Lower leg skin (tissue), 4 donors: ENCODE results near the gene ALDH1A3. TPM values are rescaled to one million over a fixed set of nuclear protein-coding genes. Genes with fewer than 3 reads are reported as not detected.

Source experiments
- DNase-seq, 2 donors: peaks; one replicate each; pipeline ENCODE4 v3.0.0-alpha.2; 2019; ENCODE audit warnings: low spot score in 2 of 2
- H3K4me3 ChIP-seq: fragments of 200-600 bp; sonication (generic); 2 replicates; pipeline ENCODE4 v1.5.1; 2017; ENCODE audit warnings: mild to moderate bottlenecking, low read depth; ENCODE audit not compliant: poor library complexity, severe bottlenecking
- CTCF ChIP-seq, 3 donors: fragments of 450-650 bp; IDR thresholded peaks; one replicate each; pipeline ENCODE4 v1.5.1; 2016; ENCODE audit warnings: antibody characterized with exemption in 3 of 3, mild to moderate bottlenecking in 3 of 3, moderate library complexity in 2 of 3
- POLR2A ChIP-seq, 2 donors: fragments of 450-650 bp; IDR thresholded peaks; one replicate each; pipeline ENCODE4 v1.6.1; 2016 to 2017; ENCODE audit warnings: antibody characterized with exemption in 2 of 2, mild to moderate bottlenecking in 1 of 2, moderate library complexity in 1 of 2
- WGBS, 2 donors: methylation state at CpG; one replicate each; pipeline ENCODE4 v1.1.5; 2018; 5-methylcytosine and 5-hydroxymethylcytosine counted together
- intact Hi-C: fragments of 100-400 bp; cut with DNase I; formaldehyde crosslinking; loops from one replicate; pipeline ENCODE4 v1.15.0; 2023; ENCODE audit warnings: low total_unique reads
- total RNA-seq, 4 donors: library from RNA; depleted of rRNA; stranded (reverse); fragments of >200 nt; gene quantifications; one replicate each; pipeline ENCODE4 v1.1.0, GENCODE V29; 2016

ALDH1A3 gene
- total RNA-seq, 4 donors from 2014 or later = 3.3 to 24.5 (median 8.7) TPM

- intact Hi-C loops = no loop called here
- DNase-seq = no peak
- TF ChIP-seq POLR2A (IDR thresholded peaks at IDR 0.05) (no peak), CTCF (IDR thresholded peaks at IDR 0.05) (no peak)
- WGBS, 2 donors = 67 to 75% methylated on average over 5 of the region's 5 CpGs
- no peak overlapping the region for H3K4me3 ChIP-seq
Observed at GRCh38 chr15:100835636-100836035, 44.0 kb upstream of the ALDH1A3 start.

- WGBS, 2 donors = 80 to 85% methylated on average over 5 of the region's 5 CpGs
- DNase-seq = no peak
- intact Hi-C loops = no loop called here
- TF ChIP-seq CTCF (IDR thresholded peaks at IDR 0.05) (no peak), POLR2A (IDR thresholded peaks at IDR 0.05) (no peak)
- H3K4me3 ChIP-seq = no peak overlapping the region
Observed at GRCh38 chr15:100836501-100836900, 43.1 kb upstream of the ALDH1A3 start.

- DNase-seq = no peak
- intact Hi-C loops = no loop called here
- WGBS, 2 donors = 87 to 88% methylated on average over 3 of the region's 3 CpGs
- H3K4me3 ChIP-seq = no peak overlapping the region
- TF ChIP-seq POLR2A (IDR thresholded peaks at IDR 0.05) (no peak), CTCF (IDR thresholded peaks at IDR 0.05) (no peak)
Observed at GRCh38 chr15:100841426-100841825, 38.2 kb upstream of the ALDH1A3 start.

- 75 to 77% methylated on average over 14 of the region's 14 CpGs for WGBS, 2 donors
- intact Hi-C loops = no loop called here
Observed at GRCh38 chr15:100842756-100843730, 36.6 kb upstream of the ALDH1A3 start.

GRCh38 chr15:100844167-100844566 is 35.5 kb upstream of the ALDH1A3 start:
- DNase-seq = no peak
- no peak for TF ChIP-seq POLR2A (IDR thresholded peaks at IDR 0.05)
- no peak for TF ChIP-seq CTCF (IDR thresholded peaks at IDR 0.05)
- H3K4me3 ChIP-seq = no peak overlapping the region
- 72 to 90% methylated on average over 8 of the region's 8 CpGs for WGBS, 2 donors
- intact Hi-C loops = no loop called here

More at GRCh38 chr15:100842756-100843730, 36.6 kb upstream of the ALDH1A3 start:
- TF ChIP-seq CTCF (IDR thresholded peaks at IDR 0.05) = no peak
- TF ChIP-seq POLR2A (IDR thresholded peaks at IDR 0.05) = no peak
- no peak overlapping the region for H3K4me3 ChIP-seq
- DNase-seq = peak in 1 of 2 donors; percentile 29
